Endometrial microvascular endothelial cells (primary cell): ENCODE measurements around the gene OXLD1. TPM values are rescaled to one million over a fixed set of nuclear protein-coding genes. Genes with fewer than 3 reads are reported as not detected.

Experiments
- in situ Hi-C: cut with HindIII; loops from 2 replicates; pipeline ENCODE4 v1.10.0; 2017; ENCODE audit warnings: low sequenced_read_pairs, low pct_unique_long_range_greater_than_20kb; ENCODE audit errors: inconsistent ontology term
- total RNA-seq: library from RNA; depleted of rRNA; stranded (reverse); fragments of >200 nt; gene quantifications from one replicate; pipeline ENCODE4 v1.2.3, GENCODE V29; 2015; ENCODE audit errors: inconsistent ontology term

Gene OXLD1
- total RNA-seq, 1 donor from 2014 or later, result 38.9 TPM

DNA sequence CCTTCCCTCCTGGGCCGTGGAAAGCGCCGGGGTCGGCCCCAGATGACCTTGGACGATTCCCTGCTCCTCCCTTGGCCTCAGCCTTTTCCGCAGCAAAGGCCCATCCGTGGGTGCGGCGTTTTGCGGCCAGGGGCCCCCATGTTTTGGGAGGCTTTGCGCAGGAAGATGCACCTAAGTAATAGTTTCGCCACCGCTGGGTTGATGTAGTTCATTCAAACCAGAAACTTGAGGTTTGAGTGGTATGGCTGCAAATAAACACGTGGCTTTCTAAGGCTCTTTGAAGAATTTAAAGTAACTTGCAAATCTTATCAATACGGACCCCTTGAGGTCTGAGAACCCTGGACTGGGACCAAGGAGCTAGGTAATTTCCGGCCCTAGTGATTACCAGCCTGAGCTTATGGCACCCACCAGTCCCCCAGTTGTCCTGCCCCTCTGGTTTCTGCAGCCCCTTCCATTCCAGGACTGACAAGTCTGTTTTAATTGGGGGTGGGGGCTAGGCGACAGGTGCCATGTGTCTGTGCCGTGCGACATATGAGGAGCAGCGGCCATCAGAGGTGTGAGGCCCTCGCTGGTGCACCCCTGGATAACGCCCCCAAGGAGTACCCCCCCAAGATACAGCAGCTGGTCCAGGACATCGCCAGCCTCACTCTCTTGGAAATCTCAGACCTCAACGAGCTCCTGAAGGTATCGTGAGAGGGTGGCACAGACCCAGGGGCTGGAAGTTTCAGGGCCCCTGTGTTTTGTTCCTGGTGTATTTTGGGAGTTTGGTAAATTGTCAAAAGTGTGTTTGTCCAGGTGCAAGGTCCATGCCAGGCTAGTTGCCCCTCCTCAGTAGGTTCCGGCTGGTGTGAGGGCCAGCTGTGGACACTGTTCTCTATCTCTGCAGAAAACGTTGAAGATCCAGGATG, 37.6 kb upstream of the OXLD1 start:
- in situ Hi-C loops, result no loop called here

- in situ Hi-C loops, result no loop called here
These were observed 36.7 kb upstream of the OXLD1 start, which contains the start of gene MRPL12 for GRCh38 chr17:81702934-81703746. Gene MRPL12, plus strand, starts transcription at chr17:81703367. Its CDS starts 135 bp downstream, at chr17:81703502.

- in situ Hi-C loops, result no loop called here
These were observed 35.1 kb upstream of the OXLD1 start for GRCh38 chr17:81701288-81702071.

DNA sequence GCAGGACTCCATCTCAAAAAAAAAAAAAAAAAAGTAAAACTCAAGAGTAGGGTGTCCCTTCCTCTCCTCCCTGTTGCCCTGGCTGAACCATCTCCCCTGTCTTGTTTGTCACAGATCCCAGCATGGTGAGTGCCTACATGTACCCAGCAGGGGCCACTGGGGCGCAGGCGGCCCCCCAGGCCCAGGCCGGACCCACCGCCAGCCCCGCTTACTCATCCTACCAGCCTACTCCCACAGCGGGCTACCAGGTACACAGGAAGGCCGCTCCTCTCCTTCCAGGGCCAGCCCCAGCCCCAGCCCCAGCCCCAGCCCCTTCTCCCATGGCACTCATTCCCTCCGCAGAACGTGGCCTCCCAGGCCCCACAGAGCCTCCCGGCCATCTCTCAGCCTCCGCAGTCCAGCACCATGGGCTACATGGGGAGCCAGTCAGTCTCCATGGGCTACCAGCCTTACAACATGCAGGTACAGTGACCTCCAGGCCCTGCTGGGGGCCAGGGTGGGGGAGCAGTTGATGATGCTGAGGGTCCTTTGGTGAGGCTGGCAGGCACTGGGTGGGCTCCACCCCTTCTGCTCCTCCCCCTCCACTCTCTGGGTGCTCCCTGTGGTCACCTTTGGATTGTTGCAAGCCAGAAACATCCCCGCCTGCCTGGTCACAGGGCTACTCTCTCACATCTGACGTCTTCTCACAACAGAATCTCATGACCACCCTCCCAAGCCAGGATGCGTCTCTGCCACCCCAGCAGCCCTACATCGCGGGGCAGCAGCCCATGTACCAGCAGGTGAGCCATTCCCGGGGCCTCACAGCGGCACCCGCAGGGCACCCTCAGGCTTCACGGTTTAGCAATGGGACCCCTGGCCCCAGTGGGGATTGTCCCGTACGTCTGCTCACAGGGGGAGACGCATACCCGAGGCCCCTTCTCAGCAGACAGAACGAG, 34.2 kb upstream of the OXLD1 start:
- in situ Hi-C loops, result no loop called here

DNA sequence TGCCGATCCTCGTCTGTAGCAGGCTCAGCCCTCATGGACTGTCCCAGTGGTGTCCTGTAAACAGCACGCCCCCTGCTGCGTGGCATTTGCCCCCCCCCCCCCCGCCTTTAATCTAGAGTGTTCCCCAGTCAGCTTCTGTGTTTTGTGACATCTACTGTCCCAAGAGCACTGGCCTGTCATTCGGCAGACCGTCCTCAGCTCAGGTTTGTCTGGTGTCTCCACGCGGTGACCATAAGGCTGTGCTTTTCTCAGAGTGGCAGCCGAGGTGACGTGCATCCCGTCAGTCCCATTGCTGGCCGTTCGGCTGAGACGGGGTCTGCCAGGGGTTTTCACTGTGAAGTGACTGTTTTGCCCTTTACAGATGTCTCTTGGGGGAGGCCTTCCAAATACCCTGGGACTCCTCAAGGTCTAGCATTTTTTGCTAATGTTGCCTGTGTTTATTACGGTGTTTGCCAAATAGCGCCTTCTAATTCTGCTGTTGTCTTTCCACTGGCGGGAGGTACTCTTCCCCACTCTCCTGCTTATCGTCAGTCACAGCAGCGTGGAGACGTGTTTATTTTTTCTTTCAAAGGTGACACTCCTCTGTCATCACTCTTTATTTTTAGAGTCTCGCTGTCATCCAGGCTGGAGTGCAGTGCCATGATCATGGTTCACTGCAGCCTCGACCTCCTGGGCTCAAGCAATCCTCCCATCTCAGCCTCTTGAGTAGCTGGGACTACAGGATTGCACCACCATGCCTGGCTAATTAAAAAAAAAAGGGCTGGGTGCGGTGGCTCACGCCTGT, 31.0 kb upstream of the OXLD1 start:
- in situ Hi-C loops, result no loop called here

GRCh38 chr17:81696218-81696941, 30.0 kb upstream of the OXLD1 start:
- in situ Hi-C loops, result no loop called here

DNA sequence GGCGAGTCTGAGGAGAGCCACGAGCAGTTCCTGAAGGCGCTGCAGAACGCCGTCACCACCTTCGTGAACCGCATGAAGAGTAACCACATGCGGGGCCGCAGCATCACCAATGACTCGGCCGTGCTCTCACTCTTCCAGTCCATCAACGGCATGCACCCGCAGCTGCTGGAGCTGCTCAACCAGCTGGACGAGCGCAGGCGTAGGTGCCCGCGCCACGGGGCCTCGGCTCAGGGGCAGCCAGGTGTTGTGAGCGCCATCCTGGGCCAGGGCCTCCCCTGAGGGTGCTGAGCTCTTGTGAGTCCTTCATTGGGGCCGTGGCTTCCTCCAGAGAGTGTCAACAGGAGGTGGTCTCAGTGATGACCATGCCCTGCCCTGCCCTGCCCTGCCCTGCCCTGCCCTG, 29.4 kb upstream of the OXLD1 start:
- in situ Hi-C loops, result no loop called here

- in situ Hi-C loops, result no loop called here
These were observed 28.8 kb upstream of the OXLD1 start for GRCh38 chr17:81695211-81695610.

GRCh38 chr17:81694810-81695209, 28.4 kb upstream of the OXLD1 start:
- in situ Hi-C loops, result no loop called here

GRCh38 chr17:81693509-81694210, 27.3 kb upstream of the OXLD1 start:
- in situ Hi-C loops, result no loop called here

- in situ Hi-C loops, result no loop called here
These were observed 25.2 kb upstream of the OXLD1 start for GRCh38 chr17:81691608-81692007.

DNA sequence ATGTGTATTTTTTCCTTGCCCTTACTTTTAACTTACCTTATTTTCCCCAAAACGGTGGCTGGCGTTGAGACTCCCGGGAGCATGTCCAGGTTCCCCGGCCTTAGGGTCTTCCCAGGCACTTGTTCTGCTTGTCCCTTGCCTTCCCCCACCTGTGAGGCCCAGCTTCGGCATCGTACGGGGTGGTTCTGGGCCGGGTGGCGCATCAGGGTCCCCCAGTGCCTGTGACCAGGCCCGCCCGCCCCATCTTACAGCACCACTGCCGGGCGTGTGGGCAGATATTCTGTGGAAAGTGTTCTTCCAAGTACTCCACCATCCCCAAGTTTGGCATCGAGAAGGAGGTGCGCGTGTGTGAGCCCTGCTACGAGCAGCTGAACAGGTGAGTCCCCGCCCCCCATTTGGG, 24.8 kb upstream of the OXLD1 start:
- in situ Hi-C loops, result no loop called here

GRCh38 chr17:81690549-81690948, 24.1 kb upstream of the OXLD1 start:
- in situ Hi-C loops, result no loop called here

- in situ Hi-C loops, result no loop called here
These were observed 23.7 kb upstream of the OXLD1 start for GRCh38 chr17:81690066-81690465.

GRCh38 chr17:81688616-81689015, 22.2 kb upstream of the OXLD1 start:
- in situ Hi-C loops, result no loop called here
